Measurements from ENCODE around the gene PRR23E. TPM values are rescaled to one million over a fixed set of nuclear protein-coding genes. Genes with fewer than 3 reads are reported as not detected.
A peak's percentile ranks its signal among the peaks of the same experiment; 100 is the strongest.

Gene PRR23E
- total RNA-seq, 1 donor from 2014 or later: not detected

- Histone ChIP-seq H3K4me1 (peaks cover 0 to 3% of the 10 kb centered on the region in 2 donors), H3K9me3 (no peaks in the 10 kb centered on the region), H3K36me3 (no peaks in the 10 kb centered on the region), H3K27ac (no peak overlapping the region), H3K4me3 (no peak overlapping the region), H3K27me3 (no peaks in the 10 kb centered on the region)
- no peak for DNase-seq (ENCODE audit: low spot score in 2 of 2)
- intact Hi-C loops (cut with DNase I): no loop called here
- no peak for TF ChIP-seq CTCF (IDR thresholded peaks at IDR 0.05)
Observed at GRCh38 chr3:127174284-127174683, 18.6 kb upstream of the PRR23E start.

DNA sequence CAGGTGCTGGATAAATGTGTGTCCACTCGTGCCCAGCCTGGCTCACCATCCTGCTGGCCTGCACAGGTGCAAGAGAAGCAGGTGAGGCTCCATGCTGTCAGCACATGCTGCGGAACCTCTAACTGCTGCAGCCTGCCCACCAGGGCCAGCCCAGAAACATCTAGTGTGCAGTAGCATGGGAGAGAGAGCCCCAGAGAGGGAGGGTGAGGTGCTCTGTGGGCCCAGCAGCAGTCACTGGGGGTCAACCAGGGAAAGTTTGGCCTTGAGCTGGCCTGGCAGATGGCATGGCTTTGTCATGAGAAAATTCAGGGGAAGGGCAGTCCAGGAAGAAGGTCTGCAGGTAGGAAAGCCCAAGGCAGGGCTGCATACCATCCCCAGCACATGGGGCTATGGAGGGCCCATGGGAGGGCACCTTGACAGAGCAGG is 18.2 kb upstream of the PRR23E start:
- Histone ChIP-seq H3K4me1 (peaks cover 0 to 3% of the 10 kb centered on the region in 2 donors), H3K9me3 (no peaks in the 10 kb centered on the region), H3K36me3 (no peaks in the 10 kb centered on the region), H3K27ac (no peak overlapping the region), H3K27me3 (no peaks in the 10 kb centered on the region), H3K4me3 (no peak overlapping the region)
- intact Hi-C loops (cut with DNase I): loop anchor here (5.0 kb wide), 1 partner anchor 192 kb away; the partner anchor contains the start of gene PLXNA1
- TF ChIP-seq CTCF (IDR thresholded peaks at IDR 0.05): no peak
- DNase-seq (ENCODE audit: low spot score in 2 of 2): no peak

DNA sequence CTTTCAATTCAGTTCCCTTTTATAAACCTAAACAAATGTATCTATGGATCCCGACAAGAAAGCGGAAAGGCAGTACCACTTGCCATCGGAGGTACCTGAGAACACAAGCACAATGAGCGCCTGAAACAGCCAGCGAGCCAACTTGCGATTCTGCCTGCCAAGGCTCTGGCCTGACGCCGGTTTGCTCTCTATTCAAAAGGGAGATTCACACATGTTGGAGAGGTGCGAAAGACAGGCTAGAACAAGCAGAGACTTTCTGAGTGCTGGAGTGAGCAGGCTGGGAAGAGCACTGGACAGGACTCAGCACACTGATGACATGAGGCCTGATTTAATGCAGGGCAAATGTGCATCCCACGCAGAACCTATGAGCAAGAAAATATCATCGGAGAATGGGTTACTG is 17.7 kb upstream of the PRR23E start:
- Histone ChIP-seq H3K4me1 (peaks cover 0 to 3% of the 10 kb centered on the region in 2 donors), H3K4me3 (no peak overlapping the region), H3K27me3 (no peaks in the 10 kb centered on the region), H3K9me3 (no peaks in the 10 kb centered on the region), H3K27ac (no peak overlapping the region), H3K36me3 (no peaks in the 10 kb centered on the region)
- no peak for DNase-seq (ENCODE audit: low spot score in 2 of 2)
- intact Hi-C loops (cut with DNase I): loop anchor here (5.0 kb wide), 1 partner anchor 193 kb away; the partner anchor contains the start of gene PLXNA1
- TF ChIP-seq CTCF (IDR thresholded peaks at IDR 0.05): no peak

DNA sequence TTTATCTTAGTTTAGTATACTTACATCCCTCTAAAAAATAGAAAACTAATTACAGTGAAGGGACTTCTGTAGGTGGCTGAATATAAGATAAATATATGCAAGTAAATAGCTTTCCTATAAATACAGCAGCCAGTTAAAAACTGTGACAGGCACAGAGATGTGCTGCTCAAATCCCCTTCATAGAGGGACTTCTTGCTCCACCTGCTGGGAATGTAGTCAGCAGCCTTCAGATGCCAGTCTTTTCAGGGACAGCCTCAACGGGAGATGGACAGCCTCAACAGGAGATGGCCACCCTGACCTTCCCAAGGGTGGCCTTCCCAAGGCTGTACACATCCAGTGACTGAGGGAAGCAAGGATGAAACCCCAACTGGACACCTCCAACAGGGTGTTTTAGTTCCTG is 15.7 kb upstream of the PRR23E start:
- H3K4me1 ChIP-seq: no peaks in the 10 kb centered on the region
- H3K9me3 ChIP-seq: no peaks in the 10 kb centered on the region
- DNase-seq (ENCODE audit: low spot score in 2 of 2): no peak
- peak in 2 of 3 experiments; percentile 23 to 54 for TF ChIP-seq CTCF (IDR thresholded peaks at IDR 0.05)
- no peak overlapping the region for H3K4me3 ChIP-seq
- no peak overlapping the region for H3K27ac ChIP-seq
- intact Hi-C loops (cut with DNase I): loop anchor here (2.0 to 5.0 kb wide), 3 partner anchors 195 to 498 kb away; partner anchors contain the start of gene PLXNA1
- H3K27me3 ChIP-seq: no peaks in the 10 kb centered on the region
- H3K36me3 ChIP-seq: no peaks in the 10 kb centered on the region

DNA sequence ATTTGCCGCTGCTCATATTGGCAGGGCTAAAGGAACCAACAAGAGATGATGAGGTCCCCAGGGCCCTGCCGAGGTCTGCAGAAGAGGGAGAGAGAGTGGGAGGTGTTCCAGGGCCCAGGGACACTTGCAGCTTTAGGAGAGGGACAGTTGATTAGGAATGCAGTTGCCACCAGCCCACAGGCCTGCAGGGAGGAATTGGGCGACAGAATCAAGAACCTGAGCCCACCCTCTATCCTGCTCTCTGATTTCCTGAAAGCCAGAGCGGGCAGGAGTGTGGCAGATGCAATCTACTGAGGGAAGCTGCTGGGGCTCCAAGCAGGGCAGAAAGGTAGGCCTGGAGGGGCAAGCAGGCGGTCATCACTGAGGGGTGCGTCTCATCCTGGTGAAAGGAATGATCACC is 12.1 kb upstream of the PRR23E start:
- no peak for DNase-seq (ENCODE audit: low spot score in 2 of 2)
- H3K9me3 ChIP-seq: no peaks in the 10 kb centered on the region
- no peak overlapping the region for H3K27ac ChIP-seq
- no peak for TF ChIP-seq CTCF (IDR thresholded peaks at IDR 0.05)
- H3K36me3 ChIP-seq: no peaks in the 10 kb centered on the region
- intact Hi-C loops (cut with DNase I): no loop called here
- H3K27me3 ChIP-seq: no peaks in the 10 kb centered on the region
- no peak overlapping the region for H3K4me3 ChIP-seq
- H3K4me1 ChIP-seq: no peaks in the 10 kb centered on the region

- Histone ChIP-seq H3K27me3 (no peaks in the 10 kb centered on the region), H3K4me3 (no peak overlapping the region), H3K4me1 (no peaks in the 10 kb centered on the region), H3K9me3 (no peaks in the 10 kb centered on the region), H3K27ac (no peak overlapping the region), H3K36me3 (no peaks in the 10 kb centered on the region)
- no peak for DNase-seq (ENCODE audit: low spot score in 2 of 2)
- intact Hi-C loops (cut with DNase I): no loop called here
- TF ChIP-seq CTCF (IDR thresholded peaks at IDR 0.05): no peak
Observed at GRCh38 chr3:127182431-127182830, 10.5 kb upstream of the PRR23E start.
